ENCODE measurements around the gene CDYL2. TPM values are rescaled to one million over a fixed set of nuclear protein-coding genes. Genes with fewer than 3 reads are reported as not detected.

The CDYL2 gene
- polyA plus RNA-seq, 1 of the 3 experiments (the other 2 are of a cell fraction): 0.03 TPM

GRCh38 chr16:80591071-80591915, 213.1 kb downstream of the CDYL2 start (continued):
- TF ChIP-seq, protein P1, sequence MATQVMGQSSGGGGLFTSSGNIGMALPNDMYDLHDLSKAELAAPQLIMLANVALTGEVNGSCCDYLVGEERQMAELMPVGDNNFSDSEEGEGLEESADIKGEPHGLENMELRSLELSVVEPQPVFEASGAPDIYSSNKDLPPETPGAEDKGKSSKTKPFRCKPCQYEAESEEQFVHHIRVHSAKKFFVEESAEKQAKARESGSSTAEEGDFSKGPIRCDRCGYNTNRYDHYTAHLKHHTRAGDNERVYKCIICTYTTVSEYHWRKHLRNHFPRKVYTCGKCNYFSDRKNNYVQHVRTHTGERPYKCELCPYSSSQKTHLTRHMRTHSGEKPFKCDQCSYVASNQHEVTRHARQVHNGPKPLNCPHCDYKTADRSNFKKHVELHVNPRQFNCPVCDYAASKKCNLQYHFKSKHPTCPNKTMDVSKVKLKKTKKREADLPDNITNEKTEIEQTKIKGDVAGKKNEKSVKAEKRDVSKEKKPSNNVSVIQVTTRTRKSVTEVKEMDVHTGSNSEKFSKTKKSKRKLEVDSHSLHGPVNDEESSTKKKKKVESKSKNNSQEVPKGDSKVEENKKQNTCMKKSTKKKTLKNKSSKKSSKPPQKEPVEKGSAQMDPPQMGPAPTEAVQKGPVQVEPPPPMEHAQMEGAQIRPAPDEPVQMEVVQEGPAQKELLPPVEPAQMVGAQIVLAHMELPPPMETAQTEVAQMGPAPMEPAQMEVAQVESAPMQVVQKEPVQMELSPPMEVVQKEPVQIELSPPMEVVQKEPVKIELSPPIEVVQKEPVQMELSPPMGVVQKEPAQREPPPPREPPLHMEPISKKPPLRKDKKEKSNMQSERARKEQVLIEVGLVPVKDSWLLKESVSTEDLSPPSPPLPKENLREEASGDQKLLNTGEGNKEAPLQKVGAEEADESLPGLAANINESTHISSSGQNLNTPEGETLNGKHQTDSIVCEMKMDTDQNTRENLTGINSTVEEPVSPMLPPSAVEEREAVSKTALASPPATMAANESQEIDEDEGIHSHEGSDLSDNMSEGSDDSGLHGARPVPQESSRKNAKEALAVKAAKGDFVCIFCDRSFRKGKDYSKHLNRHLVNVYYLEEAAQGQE (IDR thresholded peaks at IDR 0.05; ENCODE audit: low read depth, low read length): no peak
- TF ChIP-seq, protein P2, sequence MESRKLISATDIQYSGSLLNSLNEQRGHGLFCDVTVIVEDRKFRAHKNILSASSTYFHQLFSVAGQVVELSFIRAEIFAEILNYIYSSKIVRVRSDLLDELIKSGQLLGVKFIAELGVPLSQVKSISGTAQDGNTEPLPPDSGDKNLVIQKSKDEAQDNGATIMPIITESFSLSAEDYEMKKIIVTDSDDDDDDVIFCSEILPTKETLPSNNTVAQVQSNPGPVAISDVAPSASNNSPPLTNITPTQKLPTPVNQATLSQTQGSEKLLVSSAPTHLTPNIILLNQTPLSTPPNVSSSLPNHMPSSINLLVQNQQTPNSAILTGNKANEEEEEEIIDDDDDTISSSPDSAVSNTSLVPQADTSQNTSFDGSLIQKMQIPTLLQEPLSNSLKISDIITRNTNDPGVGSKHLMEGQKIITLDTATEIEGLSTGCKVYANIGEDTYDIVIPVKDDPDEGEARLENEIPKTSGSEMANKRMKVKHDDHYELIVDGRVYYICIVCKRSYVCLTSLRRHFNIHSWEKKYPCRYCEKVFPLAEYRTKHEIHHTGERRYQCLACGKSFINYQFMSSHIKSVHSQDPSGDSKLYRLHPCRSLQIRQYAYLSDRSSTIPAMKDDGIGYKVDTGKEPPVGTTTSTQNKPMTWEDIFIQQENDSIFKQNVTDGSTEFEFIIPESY (IDR thresholded peaks at IDR 0.05; ENCODE audit: borderline replicate concordance, low read depth): no peak

GRCh38 chr16:80587071-80587470, 217.3 kb downstream of the CDYL2 start:
- Histone ChIP-seq H3K27me3 (ENCODE audit: insufficient read depth) (no peaks in the 10 kb centered on the region), H3K27ac (ENCODE audit: low read depth in 2 of 2, low read length in 1 of 2) (no peak overlapping the region), H3K9me3 (no peaks in the 10 kb centered on the region), H4K20me1 (ENCODE audit: insufficient read depth) (no peaks in the 10 kb centered on the region), H3K36me3 (replicated peaks in 1 of 2; ENCODE audit: control insufficient read depth in 1 of 2, insufficient read depth in 2 of 2, low read length in 1 of 2) (no peaks in the 10 kb centered on the region), H3K4me2 (no peak overlapping the region), H3K4me3 (ENCODE audit: low read depth in 2 of 2, low read length in 1 of 2) (no peak overlapping the region), H3K4me1 (ENCODE audit: control insufficient read depth in 1 of 2, insufficient read depth in 2 of 2, low read depth in 1 of 2, low read length in 1 of 2) (no peaks in the 10 kb centered on the region), H3F3A (replicated peaks; ENCODE audit: insufficient read depth) (no peaks in the 10 kb centered on the region), H2AFZ (ENCODE audit: low read depth) (no peak overlapping the region), H3K9ac (no peak overlapping the region), H3K79me2 (ENCODE audit: insufficient read depth) (no peaks in the 10 kb centered on the region), H3K9me2 (no peaks in the 10 kb centered on the region)
- DNase-seq: no peak
- POLR2A ChIA-PET: no interaction called here
- 21% methylated on average over 4 of the region's 4 CpGs for WGBS (ENCODE audit: low lambda C conversion rate)
- CTCF ChIA-PET: no interaction called here
- no peak for TF ChIP-seq TCF12 (IDR thresholded peaks at IDR 0.05)
- TF ChIP-seq RFX5 (IDR thresholded peaks at IDR 0.05; ENCODE audit: low read length): no peak
- TF ChIP-seq SIN3A (IDR thresholded peaks at IDR 0.05; ENCODE audit: borderline replicate concordance, low read depth, low read length): no peak
- TF ChIP-seq, protein P3, sequence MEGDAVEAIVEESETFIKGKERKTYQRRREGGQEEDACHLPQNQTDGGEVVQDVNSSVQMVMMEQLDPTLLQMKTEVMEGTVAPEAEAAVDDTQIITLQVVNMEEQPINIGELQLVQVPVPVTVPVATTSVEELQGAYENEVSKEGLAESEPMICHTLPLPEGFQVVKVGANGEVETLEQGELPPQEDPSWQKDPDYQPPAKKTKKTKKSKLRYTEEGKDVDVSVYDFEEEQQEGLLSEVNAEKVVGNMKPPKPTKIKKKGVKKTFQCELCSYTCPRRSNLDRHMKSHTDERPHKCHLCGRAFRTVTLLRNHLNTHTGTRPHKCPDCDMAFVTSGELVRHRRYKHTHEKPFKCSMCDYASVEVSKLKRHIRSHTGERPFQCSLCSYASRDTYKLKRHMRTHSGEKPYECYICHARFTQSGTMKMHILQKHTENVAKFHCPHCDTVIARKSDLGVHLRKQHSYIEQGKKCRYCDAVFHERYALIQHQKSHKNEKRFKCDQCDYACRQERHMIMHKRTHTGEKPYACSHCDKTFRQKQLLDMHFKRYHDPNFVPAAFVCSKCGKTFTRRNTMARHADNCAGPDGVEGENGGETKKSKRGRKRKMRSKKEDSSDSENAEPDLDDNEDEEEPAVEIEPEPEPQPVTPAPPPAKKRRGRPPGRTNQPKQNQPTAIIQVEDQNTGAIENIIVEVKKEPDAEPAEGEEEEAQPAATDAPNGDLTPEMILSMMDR (IDR thresholded peaks at IDR 0.05): no peak
- no peak for TF ChIP-seq MEF2A (IDR thresholded peaks at IDR 0.05; ENCODE audit: borderline replicate concordance, low read depth)
- no peak for TF ChIP-seq FOXM1 (IDR thresholded peaks at IDR 0.05; ENCODE audit: low read depth)
- no peak for TF ChIP-seq GATA2 (CRISPR knock-in tag; IDR thresholded peaks at IDR 0.05)
- TF ChIP-seq POLR2AphosphoS5 (IDR thresholded peaks at IDR 0.05; ENCODE audit: low read depth, low read length): no peak
- no peak for TF ChIP-seq RCOR1 (IDR thresholded peaks at IDR 0.05; ENCODE audit: low read length)
- no peak for TF ChIP-seq RAD21 (IDR thresholded peaks at IDR 0.05; ENCODE audit: low read length)
- TF ChIP-seq, protein P4, sequence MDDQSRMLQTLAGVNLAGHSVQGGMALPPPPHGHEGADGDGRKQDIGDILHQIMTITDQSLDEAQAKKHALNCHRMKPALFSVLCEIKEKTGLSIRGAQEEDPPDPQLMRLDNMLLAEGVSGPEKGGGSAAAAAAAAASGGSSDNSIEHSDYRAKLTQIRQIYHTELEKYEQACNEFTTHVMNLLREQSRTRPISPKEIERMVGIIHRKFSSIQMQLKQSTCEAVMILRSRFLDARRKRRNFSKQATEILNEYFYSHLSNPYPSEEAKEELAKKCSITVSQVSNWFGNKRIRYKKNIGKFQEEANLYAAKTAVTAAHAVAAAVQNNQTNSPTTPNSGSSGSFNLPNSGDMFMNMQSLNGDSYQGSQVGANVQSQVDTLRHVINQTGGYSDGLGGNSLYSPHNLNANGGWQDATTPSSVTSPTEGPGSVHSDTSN (IDR thresholded peaks at IDR 0.05): no peak
- TF ChIP-seq SMC3 (IDR thresholded peaks at IDR 0.05; ENCODE audit: low read depth, low read length): no peak
- no peak for TF ChIP-seq CHD2 (IDR thresholded peaks at IDR 0.05; ENCODE audit: low read length, partially characterized antibody)
- no peak for TF ChIP-seq YY1 (IDR thresholded peaks at IDR 0.05; ENCODE audit: low read depth)
- TF ChIP-seq MXI1 (IDR thresholded peaks at IDR 0.05; ENCODE audit: low read depth, low read length): no peak
- TF ChIP-seq EP300 (IDR thresholded peaks at IDR 0.05; ENCODE audit: borderline replicate concordance in 1 of 2, low read depth in 1 of 2, low read length in 1 of 2): no peak
- TF ChIP-seq MAX (IDR thresholded peaks at IDR 0.05; ENCODE audit: low read depth): no peak
- TF ChIP-seq, protein P5, sequence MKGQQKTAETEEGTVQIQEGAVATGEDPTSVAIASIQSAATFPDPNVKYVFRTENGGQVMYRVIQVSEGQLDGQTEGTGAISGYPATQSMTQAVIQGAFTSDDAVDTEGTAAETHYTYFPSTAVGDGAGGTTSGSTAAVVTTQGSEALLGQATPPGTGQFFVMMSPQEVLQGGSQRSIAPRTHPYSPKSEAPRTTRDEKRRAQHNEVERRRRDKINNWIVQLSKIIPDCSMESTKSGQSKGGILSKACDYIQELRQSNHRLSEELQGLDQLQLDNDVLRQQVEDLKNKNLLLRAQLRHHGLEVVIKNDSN (IDR thresholded peaks at IDR 0.05; ENCODE audit: borderline replicate concordance, low read depth): no peak
- TF ChIP-seq TEAD4 (IDR thresholded peaks at IDR 0.05; ENCODE audit: borderline replicate concordance, insufficient read depth): no peak
